Naive B cell (primary cell): ENCODE measurements around the gene VWA8. TPM values are rescaled to one million over a fixed set of nuclear protein-coding genes. Genes with fewer than 3 reads are reported as not detected.
"Not testable (repeated sequence)": the region's sequence is repeated elsewhere in the genome, so short reads cannot be mapped to it uniquely, and the experiment has no call there.

Source experiments
- ATAC-seq, 2 donors: fragments of 150-1000 bp; cut with Tn5 transposase; 2 replicates each; pipeline ENCODE4 v1.10.0; 2021; ENCODE audit warnings: low read depth in 2 of 2, mild to moderate bottlenecking in 2 of 2, moderate library complexity in 2 of 2
- DNase-seq: peaks from one replicate; pipeline ENCODE4 v3.0.0; 2022
- H3K27ac Mint-ChIP-seq, 6 donors: one replicate each; pipeline ENCODE4 v1.8.0; 2020 to 2022; ENCODE audit warnings: mild to moderate bottlenecking in 6 of 6, mixed read lengths in 6 of 6, moderate library complexity in 5 of 6, inconsistent platforms in 2 of 6
- H3K27me3 Mint-ChIP-seq, 3 donors: one replicate each; pipeline ENCODE4 v1.8.0; 2021 to 2022; ENCODE audit warnings: mixed read lengths in 3 of 3, mild to moderate bottlenecking in 1 of 3
- H3K36me3 Mint-ChIP-seq, 2 donors: one replicate each; pipeline ENCODE4 v1.8.0; 2020 to 2022; ENCODE audit warnings: mixed read lengths in 2 of 2, inconsistent platforms in 1 of 2, mild to moderate bottlenecking in 1 of 2
- H3K4me1 Mint-ChIP-seq, 3 donors: one replicate each; pipeline ENCODE4 v1.8.0; 2020 to 2022; ENCODE audit warnings: mixed read lengths in 3 of 3, inconsistent platforms in 1 of 3, mild to moderate bottlenecking in 1 of 3, moderate library complexity in 1 of 3
- H3K4me3 Mint-ChIP-seq, 8 donors: one replicate each; pipeline ENCODE4 v1.8.0; 2020 to 2022; ENCODE audit warnings: mild to moderate bottlenecking in 8 of 8, mixed read lengths in 8 of 8, moderate library complexity in 8 of 8, inconsistent platforms in 2 of 8
- H3K9me3 Mint-ChIP-seq, 7 donors: one replicate each; pipeline ENCODE4 v1.8.0; 2020 to 2022; ENCODE audit warnings: mixed read lengths in 7 of 7, mild to moderate bottlenecking in 5 of 7, inconsistent platforms in 2 of 7, moderate library complexity in 1 of 7
- polyA plus RNA-seq, 6 donors: library from polyadenylated mRNA; unstranded; fragments of 300-500 nt; fragmentation: Illumina TruSeq; gene quantifications; one replicate each; pipeline ENCODE4 v1.2.3, GENCODE V29; 2021; ENCODE audit warnings: low read depth in 6 of 6

Gene VWA8
- polyA plus RNA-seq, 6 donors from 2014 or later: 0.91 to 6.2 (median 3.5) TPM

DNA sequence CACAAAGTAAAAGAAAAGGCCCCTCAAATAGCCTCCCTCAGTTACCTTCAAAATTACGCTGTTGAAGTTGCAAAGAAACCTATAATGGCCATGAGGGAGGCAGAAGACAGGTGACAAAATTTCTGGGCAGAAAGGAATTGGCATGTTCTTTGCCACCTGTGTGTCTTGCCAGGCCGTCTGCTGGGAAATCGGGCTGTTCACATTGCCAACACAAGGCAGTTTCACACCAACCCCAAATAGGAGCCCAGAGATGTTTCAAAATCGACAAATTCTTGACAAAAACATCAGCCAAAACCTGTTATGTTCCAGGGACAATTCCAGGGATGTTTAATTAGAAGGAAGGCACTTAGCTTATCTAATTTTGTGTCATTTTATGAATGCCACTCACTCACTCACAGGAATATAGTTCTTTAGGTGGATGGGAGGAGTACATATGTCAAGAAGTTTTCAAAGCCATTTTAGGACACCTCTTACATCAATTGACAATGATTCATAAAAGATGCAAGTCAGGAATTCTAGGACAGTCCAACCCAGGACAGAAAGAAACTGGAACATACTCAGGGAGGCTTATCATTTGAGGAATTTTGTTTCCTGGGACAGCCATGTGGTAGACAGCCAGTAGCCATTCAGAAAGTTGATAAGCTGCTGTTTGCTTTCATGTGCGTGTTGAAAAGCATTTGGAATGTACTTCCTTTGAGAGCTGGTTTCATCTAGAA is 339.0 kb downstream of the VWA8 start:
- no peak overlapping the region for H3K27ac Mint-ChIP-seq

DNA sequence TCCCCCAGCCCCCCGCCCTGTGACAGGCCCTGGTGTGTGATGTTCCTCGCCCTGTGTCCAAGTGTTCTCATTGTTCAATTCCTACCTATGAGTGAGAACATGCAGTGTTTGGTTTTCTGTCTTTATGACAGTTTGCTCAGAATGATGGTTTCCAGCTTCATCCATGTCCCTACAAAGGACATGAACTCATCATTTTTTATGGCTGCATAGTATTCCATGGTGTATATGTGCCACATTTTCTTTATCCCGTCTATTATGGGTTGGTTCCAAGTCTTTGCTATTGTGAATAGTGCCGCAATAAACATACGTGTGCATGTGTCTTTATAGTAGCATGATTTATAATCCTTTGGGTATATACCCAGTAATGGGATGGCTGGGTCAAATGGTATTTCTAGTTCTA is 343.3 kb downstream of the VWA8 start:
- not testable (repeated sequence) for DNase-seq, H3K4me1 Mint-ChIP-seq, H3K27ac Mint-ChIP-seq, H3K9me3 Mint-ChIP-seq, ATAC-seq, H3K27me3 Mint-ChIP-seq, H3K4me3 Mint-ChIP-seq, H3K36me3 Mint-ChIP-seq

More for the DNA sequence above, 339.0 kb downstream of the VWA8 start:
- H3K9me3 Mint-ChIP-seq: peaks cover 0 to 13% (median 0%) of the 10 kb centered on the region in 7 donors
- ATAC-seq (no peak), DNase-seq (no peak)
- no peaks in the 10 kb centered on the region for H3K27me3 Mint-ChIP-seq
- H3K4me3 Mint-ChIP-seq: no peak overlapping the region
- H3K36me3 Mint-ChIP-seq: peaks cover 6 to 7% of the 10 kb centered on the region in 2 donors
- peaks cover 0 to 8% (median 0%) of the 10 kb centered on the region in 3 donors for H3K4me1 Mint-ChIP-seq

DNA sequence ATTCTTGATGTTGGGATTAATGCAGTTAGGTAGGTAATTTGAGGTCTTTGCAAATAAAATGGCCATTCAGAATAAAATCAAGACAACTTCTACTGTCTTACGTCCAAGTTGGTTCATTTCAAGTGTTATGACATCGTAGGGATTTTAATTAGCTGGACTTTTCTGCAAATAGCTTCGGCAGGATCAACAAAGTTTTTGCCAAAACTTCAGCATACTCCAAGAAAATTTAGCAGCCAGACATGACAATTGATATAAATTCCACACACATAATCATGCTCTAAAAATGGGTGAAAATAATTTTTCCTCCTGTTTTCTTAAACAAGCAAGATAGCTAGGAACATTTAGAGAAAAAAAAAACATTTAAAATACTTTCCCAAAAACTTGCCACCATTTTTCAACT is 344.8 kb downstream of the VWA8 start:
- H3K27me3 Mint-ChIP-seq: no peaks in the 10 kb centered on the region
- H3K9me3 Mint-ChIP-seq: peaks cover 0 to 8% (median 0%) of the 10 kb centered on the region in 7 donors
- ATAC-seq (no peak), DNase-seq (no peak)
- peaks cover 3 to 10% of the 10 kb centered on the region in 2 donors for H3K36me3 Mint-ChIP-seq
- no peaks in the 10 kb centered on the region for H3K4me1 Mint-ChIP-seq
- no peak overlapping the region for H3K27ac Mint-ChIP-seq
- H3K4me3 Mint-ChIP-seq: no peak overlapping the region

DNA sequence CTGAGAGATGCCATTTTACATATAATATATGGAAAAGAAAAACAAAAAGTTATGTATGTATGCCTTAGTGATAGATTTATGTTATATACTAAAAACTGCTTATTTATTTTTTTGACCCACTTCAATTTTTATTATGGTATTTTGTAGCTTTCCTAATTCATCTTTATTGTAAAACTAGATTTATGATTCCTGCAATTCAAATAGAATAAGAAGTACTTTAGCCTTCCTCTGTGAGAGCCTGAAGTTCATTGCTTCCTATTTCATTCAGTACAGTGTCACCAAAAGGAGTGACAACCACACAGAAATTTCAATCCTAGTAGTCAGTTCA is 345.4 kb downstream of the VWA8 start:
- H3K9me3 Mint-ChIP-seq: peaks cover 0 to 8% (median 0%) of the 10 kb centered on the region in 7 donors
- no peak for ATAC-seq

DNA sequence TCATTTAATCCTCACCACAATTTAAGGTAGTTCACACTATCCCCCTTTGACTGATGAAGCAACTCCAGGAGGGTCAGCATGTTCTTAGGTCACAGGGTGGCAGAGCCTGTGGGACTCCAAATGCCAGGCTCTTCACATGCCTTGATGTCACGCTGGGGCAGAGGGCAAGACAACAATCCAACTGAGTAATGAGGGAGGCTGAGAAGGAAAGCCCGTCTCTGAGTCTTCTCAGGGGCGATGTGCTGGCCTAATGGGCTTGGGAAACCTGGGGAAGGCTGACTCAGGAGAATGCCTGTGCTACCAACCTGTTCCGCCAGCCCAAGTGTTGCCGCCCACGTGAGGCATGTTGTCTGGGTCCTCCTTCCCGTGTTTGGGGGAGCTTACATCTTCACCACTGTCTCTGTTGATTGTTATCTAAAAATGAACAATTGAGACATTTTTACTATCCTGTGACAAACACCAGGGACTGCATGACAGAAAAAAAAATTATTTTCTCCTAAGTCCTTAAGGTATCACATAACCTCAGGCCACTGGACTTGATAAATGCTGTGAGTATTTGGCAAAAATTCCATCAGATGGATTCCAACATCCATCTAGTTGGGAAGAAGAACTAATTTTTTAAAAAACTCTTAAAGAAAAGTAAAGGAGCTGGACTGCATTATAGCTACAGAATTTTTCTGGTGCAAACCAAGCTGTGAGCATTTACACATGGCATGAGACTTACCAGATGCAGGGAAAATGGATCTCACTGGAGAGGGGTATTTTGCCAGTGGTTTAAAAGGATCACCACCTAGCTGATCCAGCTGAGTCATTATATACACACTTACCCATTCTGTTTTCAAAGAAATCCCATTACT is 346.0 kb downstream of the VWA8 start:
- peaks cover 15 to 16% of the 10 kb centered on the region in 2 donors for H3K36me3 Mint-ChIP-seq
- ATAC-seq: no peak

More for the DNA sequence above, 345.4 kb downstream of the VWA8 start:
- Mint-ChIP-seq H3K27me3 (no peaks in the 10 kb centered on the region), H3K36me3 (peaks cover 10 to 15% of the 10 kb centered on the region in 2 donors), H3K27ac (no peak overlapping the region), H3K4me3 (no peak overlapping the region), H3K4me1 (no peaks in the 10 kb centered on the region)
- DNase-seq: no peak

DNA sequence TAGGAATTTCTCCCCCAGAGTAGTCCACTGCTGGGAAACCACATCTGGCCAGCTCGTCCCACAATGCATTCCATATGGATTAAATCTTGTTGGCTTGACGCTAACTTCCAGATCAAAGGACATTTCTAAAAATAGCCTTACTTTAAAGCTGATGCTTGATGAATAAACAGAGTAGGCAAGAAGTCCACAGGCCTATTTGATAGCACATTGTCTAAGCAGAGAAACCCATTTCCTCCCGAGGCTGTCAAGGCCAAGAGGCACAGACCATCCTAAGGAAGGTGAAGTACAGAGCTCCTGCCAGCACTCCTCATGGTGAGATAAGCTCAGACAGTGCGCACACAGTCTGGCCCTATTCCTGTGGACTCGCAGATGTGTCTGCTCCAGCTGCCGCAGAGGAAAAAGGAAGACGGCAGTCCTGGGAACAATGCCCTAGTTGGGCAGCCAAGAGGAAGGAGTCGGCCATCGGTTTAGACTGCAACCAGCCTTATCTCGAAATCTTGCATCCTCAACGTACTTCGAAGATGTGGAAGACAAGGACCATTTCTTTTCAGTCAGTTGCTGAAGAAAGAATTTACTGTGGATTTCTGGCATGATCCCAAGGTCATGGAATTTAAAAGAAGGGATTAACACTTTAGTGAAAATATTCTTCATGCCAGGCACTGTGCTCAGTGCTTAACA is 346.8 kb downstream of the VWA8 start:
- H3K27ac Mint-ChIP-seq: peak overlapping the region in 1 of 6 donors; percentile 8
- no peaks in the 10 kb centered on the region for H3K4me1 Mint-ChIP-seq
- peaks cover 21 to 23% of the 10 kb centered on the region in 2 donors for H3K36me3 Mint-ChIP-seq
- peaks cover 0 to 4% (median 0%) of the 10 kb centered on the region in 7 donors for H3K9me3 Mint-ChIP-seq
- DNase-seq (no peak), ATAC-seq (no peak)
- H3K4me3 Mint-ChIP-seq: no peak overlapping the region
- H3K27me3 Mint-ChIP-seq: no peaks in the 10 kb centered on the region

More for the DNA sequence above, 346.0 kb downstream of the VWA8 start:
- Mint-ChIP-seq H3K9me3 (peaks cover 0 to 8% (median 0%) of the 10 kb centered on the region in 7 donors), H3K4me1 (no peaks in the 10 kb centered on the region), H3K4me3 (no peak overlapping the region), H3K27ac (no peak overlapping the region), H3K27me3 (no peaks in the 10 kb centered on the region)
- no peak for DNase-seq

DNA sequence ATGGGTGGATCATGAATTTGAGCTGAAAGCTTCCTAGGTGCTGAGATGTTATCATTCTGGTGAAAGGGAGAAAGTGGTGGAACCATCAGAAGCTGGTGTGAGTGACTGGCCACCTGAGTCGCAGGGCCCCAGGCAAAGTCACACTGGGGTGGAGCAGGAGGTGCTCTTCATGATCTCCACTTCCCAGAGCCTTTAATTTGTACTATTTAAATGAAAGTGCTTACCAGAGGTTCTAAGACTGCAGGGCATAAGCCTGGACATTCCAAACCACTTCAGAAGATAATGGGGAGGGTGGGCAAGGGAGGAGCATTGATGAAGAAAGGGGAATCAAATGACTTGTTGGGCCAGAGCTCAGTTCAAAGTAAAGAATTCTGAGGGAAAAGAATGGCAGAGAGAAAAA is 347.4 kb downstream of the VWA8 start:
- ATAC-seq (no peak), DNase-seq (no peak)
- H3K36me3 Mint-ChIP-seq: peaks cover 25 to 29% of the 10 kb centered on the region in 2 donors
- H3K9me3 Mint-ChIP-seq: peaks cover 0 to 1% (median 0%) of the 10 kb centered on the region in 7 donors
- no peak overlapping the region for H3K4me3 Mint-ChIP-seq
- H3K4me1 Mint-ChIP-seq: no peaks in the 10 kb centered on the region
- H3K27ac Mint-ChIP-seq: no peak overlapping the region
- H3K27me3 Mint-ChIP-seq: no peaks in the 10 kb centered on the region

DNA sequence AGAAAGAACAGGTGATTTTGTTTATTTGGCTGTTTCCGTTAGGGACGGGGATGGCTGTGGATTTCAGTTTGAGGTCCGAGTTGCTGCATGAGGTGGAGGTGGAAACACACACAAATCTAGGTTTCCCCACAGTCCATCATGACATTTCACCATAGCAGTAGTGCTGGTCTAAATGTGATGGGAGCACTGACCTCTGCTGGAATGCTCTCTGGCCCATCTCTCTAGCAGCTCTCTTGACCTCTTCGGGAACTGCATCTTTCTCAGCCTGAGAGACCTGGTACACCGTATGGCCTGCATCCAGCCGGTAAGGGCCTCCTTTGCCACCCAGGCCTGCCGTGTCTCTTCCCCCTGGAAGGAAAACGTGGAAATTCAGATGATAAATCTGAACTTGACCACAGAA is 349.5 kb downstream of the VWA8 start:
- Mint-ChIP-seq H3K9me3 (no peaks in the 10 kb centered on the region), H3K27me3 (no peaks in the 10 kb centered on the region), H3K4me1 (no peaks in the 10 kb centered on the region), H3K36me3 (peaks cover 29 to 30% of the 10 kb centered on the region in 2 donors), H3K4me3 (no peak overlapping the region), H3K27ac (no peak overlapping the region)
- DNase-seq: no peak
- ATAC-seq: no peak

DNA sequence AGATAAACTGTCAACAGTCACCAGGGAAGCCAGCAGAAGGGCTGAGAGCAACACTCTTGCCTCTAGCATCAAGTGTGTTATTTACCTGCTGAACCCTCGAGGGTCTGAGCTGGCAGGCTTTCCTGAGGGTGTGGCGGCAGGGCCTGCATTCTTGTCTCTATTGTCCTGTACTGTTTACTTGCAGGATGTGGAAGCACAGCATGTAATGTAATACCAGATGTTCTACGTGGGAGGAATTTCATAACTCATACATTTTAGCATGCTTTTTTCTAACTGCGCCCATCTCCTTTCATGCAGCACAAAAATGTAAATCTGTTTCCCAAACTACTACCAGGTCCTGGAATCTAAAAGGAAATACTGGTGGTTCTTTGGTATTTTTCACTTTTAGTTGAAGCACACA is 350.5 kb downstream of the VWA8 start:
- H3K27me3 Mint-ChIP-seq: no peaks in the 10 kb centered on the region
- H3K27ac Mint-ChIP-seq: no peak overlapping the region
- H3K4me1 Mint-ChIP-seq: no peaks in the 10 kb centered on the region

DNA sequence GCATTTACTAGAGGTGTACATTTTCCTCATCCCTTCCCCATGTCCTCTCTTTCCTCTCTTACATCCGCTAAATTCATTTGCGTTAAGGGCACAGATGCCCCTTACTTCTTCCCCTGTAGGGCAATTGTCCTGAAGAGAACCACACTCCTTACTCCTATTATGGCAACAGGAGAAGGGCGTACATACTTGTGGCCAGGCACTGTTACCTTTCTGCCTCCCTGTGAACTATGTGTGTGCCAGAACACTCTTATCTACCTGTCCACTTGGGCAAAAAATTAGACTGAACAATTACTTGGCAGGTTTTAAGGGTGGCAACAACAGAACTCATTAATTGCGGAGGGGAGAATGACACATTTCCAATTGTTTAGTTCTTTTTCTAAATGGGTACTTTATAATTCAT is 351.1 kb downstream of the VWA8 start:
- no peaks in the 10 kb centered on the region for H3K27me3 Mint-ChIP-seq
- H3K27ac Mint-ChIP-seq: peak overlapping the region in 1 of 6 donors; percentile 44
- ATAC-seq: no peak
- no peak for DNase-seq
- no peaks in the 10 kb centered on the region for H3K4me1 Mint-ChIP-seq
- H3K9me3 Mint-ChIP-seq: no peaks in the 10 kb centered on the region
- H3K4me3 Mint-ChIP-seq: no peak overlapping the region
- H3K36me3 Mint-ChIP-seq: peaks cover 41 to 42% of the 10 kb centered on the region in 2 donors

More for the DNA sequence above, 350.5 kb downstream of the VWA8 start:
- H3K4me3 Mint-ChIP-seq: no peak overlapping the region
- H3K9me3 Mint-ChIP-seq: no peaks in the 10 kb centered on the region
- ATAC-seq (no peak), DNase-seq (no peak)
- peaks cover 36 to 38% of the 10 kb centered on the region in 2 donors for H3K36me3 Mint-ChIP-seq

DNA sequence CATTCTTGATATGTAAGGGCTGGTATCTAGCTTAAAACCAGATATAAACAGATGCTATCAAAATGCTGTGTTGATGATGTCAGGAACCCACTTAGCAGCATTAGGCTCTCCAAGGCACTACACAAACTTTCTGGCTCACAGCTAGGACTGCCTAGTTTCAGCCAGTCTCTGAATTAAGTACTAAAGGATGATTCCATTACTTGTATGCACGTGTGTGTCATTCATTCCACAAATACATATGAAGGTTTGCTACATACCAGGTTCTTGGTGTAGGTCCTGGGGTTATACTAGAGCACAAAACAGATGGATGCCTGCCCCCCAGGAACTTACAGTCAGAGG is 352.1 kb downstream of the VWA8 start:
- Mint-ChIP-seq H3K27ac (no peak overlapping the region), H3K9me3 (no peaks in the 10 kb centered on the region), H3K36me3 (peaks cover 50 to 52% of the 10 kb centered on the region in 2 donors), H3K27me3 (no peaks in the 10 kb centered on the region), H3K4me3 (no peak overlapping the region), H3K4me1 (no peaks in the 10 kb centered on the region)
- ATAC-seq (no peak), DNase-seq (no peak)

DNA sequence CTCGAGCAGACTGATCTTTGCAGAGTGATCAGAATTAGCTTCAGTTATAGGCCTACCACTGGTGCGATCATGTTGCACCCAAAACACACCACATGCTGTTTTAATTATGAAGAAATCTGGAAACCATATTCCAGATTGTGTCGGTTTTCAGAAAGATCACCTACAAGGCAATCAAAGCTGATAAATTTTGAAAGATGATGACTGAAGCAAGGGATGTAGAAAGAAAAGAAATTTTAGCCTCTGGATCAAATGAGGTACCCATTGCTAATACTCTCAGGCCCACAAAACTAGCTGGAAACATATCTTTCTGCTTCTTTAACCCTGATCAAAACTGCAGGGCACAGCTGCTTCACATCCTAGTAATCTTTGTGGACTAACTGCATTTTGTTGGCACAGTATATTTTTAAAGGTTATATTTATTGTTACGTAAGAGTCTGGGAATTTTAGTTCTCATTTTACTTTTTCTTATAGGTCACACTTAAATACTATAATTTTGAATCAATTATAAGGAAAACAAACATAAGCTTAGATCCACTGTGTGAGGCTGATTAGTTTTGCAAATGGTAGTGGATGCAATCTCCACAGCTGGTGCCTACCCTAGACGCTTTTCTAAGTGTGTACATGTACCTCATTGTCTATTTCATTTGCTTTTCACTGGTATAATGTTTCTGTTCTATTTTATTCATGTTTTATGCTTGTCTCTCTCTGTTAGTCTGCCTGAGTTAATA is 352.6 kb downstream of the VWA8 start:
- H3K9me3 Mint-ChIP-seq: no peaks in the 10 kb centered on the region
- no peaks in the 10 kb centered on the region for H3K27me3 Mint-ChIP-seq
- H3K4me3 Mint-ChIP-seq: no peak overlapping the region
- no peak overlapping the region for H3K27ac Mint-ChIP-seq
- no peaks in the 10 kb centered on the region for H3K4me1 Mint-ChIP-seq
- DNase-seq: no peak
- H3K36me3 Mint-ChIP-seq: peaks cover 56 to 57% of the 10 kb centered on the region in 2 donors
- ATAC-seq: no peak

DNA sequence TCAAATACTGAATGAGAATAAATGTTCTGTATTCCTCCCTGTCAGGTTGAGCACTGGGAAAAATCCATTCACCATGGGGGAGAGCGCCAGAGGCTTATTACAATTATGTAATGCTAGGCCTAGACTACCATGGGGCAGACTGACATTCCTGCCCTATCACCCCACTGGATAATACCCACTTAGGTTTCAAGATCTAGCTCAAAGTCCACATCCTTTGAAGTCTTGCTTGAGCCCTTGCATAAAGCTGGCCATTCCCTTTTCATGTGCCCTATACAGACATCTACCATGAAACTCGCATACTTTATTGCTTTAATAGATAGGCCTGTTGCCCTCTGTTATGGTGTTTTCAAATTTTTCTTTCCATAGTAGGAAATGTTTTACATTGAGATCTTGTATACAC is 354.3 kb downstream of the VWA8 start:
- Mint-ChIP-seq H3K4me3 (no peak overlapping the region), H3K9me3 (no peaks in the 10 kb centered on the region), H3K4me1 (no peaks in the 10 kb centered on the region), H3K27ac (no peak overlapping the region), H3K27me3 (no peaks in the 10 kb centered on the region), H3K36me3 (peaks cover 60 to 65% of the 10 kb centered on the region in 2 donors)
- DNase-seq (no peak), ATAC-seq (no peak)
